ENCODE data around the gene CHST15.

Gene CHST15

GRCh38 chr10:124010563-124011131, 82.8 kb downstream of the CHST15 start:
- no peak for DNase-seq (ENCODE audit: low spot score)

- DNase-seq (ENCODE audit: low spot score), result no peak
Observed at GRCh38 chr10:124010024-124010423, 83.4 kb downstream of the CHST15 start.

DNA sequence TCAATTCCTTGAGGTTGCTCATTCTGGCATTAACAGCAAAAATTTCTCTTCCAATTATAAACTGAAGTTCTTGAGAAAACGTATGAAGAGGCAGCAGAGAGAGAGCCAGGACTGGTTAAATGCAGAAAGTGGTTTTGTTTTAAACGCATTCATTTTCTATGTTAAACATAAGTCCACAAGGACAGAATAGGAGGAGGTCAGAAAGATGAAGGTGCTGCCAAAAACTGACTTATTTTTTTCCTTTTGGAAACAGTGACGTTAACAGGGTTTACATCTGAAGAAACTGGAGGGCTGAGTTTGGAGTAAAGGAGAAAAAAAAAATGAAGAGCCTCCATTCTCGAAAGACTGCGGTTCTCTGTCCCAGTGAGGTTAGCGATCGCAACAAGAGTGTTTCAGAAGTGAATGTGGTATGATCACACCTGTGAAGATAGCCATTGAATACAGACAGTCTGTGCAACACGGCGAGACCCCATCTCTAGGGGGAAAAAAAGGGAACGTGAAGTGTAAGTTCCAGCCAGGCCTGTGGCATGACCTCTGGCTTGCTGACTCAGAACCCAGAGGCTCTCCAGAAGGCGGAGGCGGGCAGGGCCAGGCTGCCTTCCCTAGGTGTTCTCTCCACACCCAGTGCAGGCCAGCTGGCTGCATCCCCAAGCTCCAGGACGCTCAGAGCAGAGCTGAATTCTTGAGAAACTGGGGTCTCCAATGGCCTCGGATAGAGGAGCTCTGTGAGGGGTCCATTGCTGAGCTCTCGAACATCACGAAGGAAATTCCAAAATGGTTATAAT, 84.0 kb downstream of the CHST15 start:
- DNase-seq (ENCODE audit: low spot score), result no peak

DNA sequence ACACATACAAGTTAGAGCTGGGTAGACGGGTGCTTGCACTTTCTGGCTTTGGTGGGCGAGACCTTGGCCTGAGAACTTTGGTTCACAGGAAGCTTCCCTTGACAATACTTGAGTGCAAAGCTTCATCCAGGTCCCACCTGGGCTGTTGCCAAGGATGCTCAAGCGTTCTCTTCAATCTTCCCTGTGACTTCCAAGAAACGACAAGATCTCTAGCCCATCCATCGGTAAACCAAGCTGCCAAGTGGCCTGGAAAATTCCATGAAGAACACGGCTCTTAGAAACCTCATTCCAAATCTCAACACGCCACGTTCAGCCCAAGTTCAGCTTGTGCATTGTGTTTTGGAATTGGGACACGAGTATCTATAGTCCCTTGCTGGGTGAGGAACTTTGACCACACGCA, 84.7 kb downstream of the CHST15 start:
- DNase-seq (ENCODE audit: low spot score), result no peak

GRCh38 chr10:124008187-124008586, 85.2 kb downstream of the CHST15 start:
- DNase-seq (ENCODE audit: low spot score), result no peak

DNA sequence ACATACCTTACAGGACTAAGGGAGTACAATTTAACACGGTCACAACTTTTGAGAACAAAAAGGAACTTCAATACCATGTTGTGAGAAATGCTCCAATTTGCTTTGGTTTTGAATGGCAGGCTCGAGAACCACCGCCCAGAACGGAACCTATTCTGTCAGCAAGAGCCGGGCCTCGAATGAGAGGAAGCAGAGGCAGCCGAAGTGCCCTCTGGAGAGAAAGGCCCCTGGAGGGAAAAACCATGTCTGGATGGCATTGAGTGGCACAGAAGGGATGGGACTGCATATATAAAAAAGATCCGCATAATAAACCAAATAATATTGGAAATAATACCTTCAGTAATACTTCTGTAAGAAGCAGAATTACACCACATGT, 85.6 kb downstream of the CHST15 start:
- no peak for DNase-seq (ENCODE audit: low spot score)

DNA sequence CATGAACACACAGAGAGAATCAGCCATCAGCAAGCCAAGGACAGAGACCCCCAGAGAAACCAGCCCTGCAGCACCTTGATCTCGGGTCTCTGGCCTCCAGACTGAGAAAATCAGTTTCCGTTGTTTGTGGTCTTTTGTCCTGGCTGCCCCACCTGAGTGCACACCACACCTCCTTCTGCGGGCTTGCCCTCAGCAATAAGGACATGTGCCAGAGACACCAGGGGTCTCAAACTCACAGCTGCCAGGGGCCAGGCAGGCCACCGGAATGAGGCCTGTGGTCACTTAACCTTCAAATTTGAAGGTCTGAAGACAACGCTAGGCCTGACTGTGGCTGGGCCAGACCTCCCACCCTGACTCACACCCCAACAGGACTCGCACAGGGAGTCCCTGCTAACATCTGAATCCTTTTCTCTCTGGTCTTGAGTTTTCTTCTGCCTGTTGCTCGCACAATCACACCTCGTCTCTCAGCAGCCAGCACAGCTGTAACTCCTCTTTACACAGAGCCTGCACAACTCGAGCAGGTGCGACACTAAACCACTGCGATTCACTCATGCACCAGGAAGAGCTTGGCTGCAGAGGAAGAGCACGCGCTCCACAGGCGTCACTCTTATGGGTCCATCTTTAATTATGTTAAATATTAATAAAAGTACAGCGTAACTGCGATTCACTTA, 86.2 kb downstream of the CHST15 start:
- no peak for DNase-seq (ENCODE audit: low spot score)

DNA sequence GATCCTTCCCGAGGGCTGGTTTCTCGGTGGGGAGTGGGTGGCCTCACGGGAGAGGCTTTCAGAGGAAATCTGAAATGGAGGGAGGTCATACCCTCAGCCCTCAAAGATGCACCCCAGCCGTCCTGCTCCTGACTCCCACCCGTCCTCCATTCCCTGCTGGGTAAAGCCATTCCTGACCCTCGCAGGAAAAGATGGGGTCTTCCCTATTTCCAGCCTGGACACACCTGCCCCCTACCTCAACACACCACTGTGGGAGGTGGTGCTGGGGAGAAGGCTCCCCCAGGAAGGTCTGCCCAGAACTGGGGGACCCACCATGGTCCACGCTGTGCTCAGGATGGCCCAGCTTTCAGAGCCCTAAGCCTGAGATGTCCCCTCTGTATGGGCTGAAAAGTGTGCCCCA, 86.9 kb downstream of the CHST15 start:
- DNase-seq (ENCODE audit: low spot score), result no peak

GRCh38 chr10:124005991-124006392, 87.4 kb downstream of the CHST15 start:
- no peak for DNase-seq (ENCODE audit: low spot score)

DNA sequence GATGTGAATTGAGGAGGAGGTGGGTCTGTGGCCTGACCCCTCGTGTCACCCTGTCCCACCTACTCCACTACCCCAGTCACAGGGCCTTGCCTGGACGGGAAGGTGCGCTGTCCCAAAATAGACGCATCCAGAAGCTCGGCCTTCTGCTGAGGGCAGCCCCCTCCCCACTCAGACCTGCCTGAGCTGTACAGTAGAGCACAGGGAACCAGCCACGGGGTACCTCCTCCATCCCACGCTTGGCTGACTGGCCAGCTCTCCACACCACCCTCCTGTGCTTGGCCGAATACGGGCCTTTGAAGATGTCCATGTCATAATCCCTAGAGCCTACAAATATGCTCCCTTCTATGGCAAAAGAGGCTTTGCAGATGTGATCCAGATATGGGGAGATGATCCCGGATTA, 88.3 kb downstream of the CHST15 start:
- DNase-seq (ENCODE audit: low spot score), result no peak

- DNase-seq (ENCODE audit: low spot score), result no peak
Observed at GRCh38 chr10:124004663-124005004, 88.8 kb downstream of the CHST15 start.

DNA sequence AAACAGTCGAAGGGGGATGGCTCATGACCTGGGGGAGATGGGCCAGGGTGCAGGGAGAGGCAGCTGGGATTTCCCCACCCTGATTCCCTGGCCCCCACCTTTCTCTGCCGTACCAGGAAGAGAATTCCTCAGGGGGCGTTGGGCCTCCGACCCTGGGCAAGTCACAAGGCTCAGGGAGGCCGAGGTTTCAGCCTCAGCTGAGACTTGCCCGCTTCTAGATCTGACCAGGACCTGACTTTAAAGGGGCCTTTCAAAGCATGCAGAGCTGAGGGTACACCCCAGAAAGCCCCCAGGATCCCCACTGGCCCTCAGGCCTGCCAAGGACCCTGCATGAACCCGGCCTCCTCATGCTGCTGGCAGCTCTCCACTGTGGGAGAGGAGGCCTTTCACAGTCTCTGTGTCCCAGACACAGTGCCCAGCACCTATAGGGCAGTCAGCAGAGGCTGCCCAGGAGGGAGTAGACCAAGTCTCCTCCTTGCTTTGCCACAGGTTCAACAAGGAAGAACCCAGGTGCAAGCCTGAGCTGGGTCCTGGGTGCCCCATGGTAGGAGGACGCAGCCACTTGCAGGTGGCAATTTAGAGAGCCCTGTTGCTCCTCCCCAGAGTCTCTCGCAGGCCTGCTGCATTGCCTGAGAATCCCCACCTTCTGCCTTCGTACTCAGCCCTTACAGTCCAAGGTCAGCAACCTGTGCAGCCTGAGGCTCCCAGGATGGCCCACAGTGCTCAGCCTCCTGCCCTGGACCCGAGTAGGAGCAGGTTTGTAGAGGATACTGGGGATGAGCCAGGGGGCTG, 89.3 kb downstream of the CHST15 start:
- DNase-seq (ENCODE audit: low spot score), result no peak

- no peak for DNase-seq (ENCODE audit: low spot score)
Observed at GRCh38 chr10:124003481-124003870, 89.9 kb downstream of the CHST15 start.

DNA sequence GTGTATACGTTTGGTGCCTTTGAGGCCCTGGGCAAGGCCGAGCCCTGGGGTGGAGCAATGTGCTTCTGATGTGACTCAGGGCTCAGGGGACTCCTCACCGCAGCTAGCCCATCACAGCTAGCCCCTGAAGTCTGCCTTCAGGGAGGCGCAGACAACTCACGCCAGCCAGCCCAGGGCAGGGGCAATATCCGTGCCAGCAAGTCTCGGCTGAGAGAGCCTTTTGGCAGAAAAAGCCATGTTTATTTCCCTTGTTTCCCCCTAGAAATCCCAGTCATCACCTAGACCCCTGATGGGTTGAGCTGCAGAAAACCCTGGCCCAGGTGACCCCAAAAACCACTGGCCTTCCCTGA, 90.4 kb downstream of the CHST15 start:
- no peak for DNase-seq (ENCODE audit: low spot score)

- no peak for DNase-seq (ENCODE audit: low spot score)
Observed at GRCh38 chr10:124002391-124003069, 90.9 kb downstream of the CHST15 start.

DNA sequence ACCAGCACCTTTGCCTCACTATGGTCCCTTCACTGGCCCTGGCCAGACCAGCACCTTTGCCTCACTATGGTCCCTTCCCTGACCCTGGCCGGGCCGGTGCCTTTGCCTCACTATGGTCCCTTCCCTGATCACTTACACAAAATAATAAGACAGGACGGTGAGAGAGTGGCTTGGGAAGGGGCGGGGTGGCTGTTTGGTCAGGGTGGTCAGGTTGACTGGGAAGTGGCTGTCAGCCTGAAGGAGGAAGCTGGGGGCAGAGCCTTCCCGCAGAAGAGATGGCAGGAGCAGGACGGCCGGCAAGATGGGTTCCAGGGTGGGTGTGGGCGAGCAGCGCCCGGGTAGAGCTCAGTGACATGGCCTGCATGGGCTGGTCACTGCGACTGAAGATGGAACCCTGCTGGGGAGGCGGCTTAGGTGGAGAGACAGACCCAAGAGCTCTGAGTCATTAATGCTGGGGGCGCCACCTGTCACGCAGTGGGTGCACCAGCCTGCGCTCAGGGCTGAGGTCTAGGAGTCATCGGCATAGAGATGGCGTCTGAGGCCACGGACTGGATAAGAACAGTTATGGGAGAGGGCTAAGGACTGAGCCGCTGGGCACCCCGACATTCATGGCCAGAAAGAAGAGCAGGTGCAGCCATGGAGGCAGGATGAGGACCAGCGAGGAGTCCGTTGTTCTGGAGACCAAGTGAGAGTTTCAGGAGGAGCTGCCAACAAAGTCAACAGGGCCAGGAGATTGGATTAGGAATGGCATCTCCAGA, 91.8 kb downstream of the CHST15 start:
- no peak for DNase-seq (ENCODE audit: low spot score)

DNA sequence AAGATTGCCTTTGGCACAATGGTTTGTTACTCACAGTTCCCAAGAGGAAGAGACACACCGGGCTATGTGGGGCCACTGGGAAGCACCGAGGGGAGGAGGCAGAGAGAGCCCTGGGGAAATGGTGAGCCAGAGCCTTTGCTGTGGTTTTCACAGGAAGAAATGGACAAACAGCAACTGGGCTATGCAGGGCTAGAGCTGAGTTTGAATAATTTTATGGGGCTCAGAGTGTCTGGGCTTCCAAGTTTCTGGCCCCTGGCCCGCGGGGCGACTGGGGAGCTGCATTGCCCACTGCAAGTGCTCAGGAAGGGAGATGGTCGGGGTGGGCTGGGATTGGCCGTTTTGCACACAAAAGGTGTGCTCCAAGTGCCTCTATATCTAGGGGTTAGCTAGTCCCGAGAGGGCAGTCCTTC, 92.6 kb downstream of the CHST15 start:
- DNase-seq (ENCODE audit: low spot score), result no peak

DNA sequence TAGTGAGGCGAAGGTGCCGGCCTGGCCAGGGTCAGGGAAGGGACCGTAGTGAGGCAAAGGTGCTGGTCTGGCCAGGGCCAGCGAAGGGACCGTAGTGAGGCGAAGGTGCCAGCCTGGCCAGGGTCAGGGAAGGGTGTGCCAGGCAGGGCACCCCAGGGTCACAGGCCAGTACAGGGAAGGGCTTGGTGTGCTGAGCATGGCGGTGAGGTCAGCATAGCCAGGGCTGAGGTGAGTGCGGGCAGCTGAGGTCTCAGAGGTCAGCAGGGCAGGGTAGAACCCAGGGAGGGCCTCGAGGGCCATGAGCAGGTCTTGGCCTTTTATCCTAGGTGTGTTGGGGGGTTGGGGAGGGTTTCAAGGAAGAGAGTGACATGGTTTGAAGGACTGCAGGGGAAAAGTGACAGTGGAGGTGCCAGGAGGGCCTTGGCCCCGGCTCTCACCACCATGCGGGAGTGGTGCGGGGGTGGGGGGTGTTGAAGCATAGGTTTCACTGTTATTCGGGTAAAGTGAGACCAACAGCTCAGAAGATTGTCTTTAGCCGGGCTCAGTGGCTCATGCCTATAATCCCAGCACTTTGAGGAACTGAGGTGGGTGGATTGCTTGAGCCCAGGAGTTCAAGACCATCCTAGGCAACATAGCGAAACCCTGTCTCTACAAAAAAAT, 93.3 kb downstream of the CHST15 start:
- no peak for DNase-seq (ENCODE audit: low spot score)

- DNase-seq (ENCODE audit: low spot score), result no peak
Observed at GRCh38 chr10:123999261-123999660, 94.1 kb downstream of the CHST15 start.

DNA sequence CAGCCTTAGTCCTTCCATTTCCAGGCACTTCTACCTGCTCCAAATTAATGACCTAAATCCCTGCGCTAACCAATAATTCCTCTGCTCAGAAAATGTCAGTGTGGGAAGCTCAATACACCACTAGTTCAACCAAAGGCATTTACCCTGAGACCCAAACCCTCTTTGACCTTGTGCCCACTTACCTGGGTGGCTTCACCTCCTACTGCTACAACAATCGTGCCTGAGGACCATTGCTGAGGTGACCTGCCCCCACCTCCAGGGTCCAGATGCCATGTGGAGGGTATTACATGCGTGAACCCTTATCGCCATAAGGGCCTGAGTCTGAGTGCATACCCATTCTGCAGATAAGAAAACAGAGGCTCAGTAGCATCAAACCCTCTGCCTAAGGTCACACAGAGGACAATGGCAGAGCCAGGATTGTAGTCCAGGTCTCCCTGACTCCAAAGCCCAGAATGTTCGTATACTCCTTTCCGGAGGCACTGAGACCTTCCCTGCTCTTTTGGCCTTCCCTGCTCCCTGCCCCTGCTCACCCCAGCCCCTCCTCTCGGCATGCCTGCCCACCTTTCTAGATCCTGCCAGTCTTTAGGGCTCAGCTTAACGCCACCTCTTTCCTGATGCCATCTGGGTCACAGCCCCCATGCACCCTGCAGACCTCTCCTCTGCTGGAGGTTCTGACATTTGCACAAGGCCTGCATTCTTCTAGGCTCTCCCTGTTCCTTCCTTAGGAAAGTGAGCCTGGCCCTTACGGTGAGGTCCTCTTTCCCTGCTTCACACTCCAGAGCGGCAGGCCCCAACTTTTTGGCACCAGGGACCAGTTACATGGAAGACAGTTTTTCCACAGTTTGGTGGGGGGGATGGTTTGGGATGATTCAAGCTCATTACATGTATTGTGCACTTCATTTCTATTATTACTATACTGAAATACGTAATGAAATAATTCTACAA, 94.9 kb downstream of the CHST15 start:
- DNase-seq (ENCODE audit: low spot score), result no peak

Measured in pons (tissue), 1 donor.